Measurements from ENCODE around the gene RPS15.

The RPS15 gene

GRCh38 chr19:1460033-1460995 lies 22.1 kb downstream of the RPS15 start:
- TF ChIP-seq, protein P1, sequence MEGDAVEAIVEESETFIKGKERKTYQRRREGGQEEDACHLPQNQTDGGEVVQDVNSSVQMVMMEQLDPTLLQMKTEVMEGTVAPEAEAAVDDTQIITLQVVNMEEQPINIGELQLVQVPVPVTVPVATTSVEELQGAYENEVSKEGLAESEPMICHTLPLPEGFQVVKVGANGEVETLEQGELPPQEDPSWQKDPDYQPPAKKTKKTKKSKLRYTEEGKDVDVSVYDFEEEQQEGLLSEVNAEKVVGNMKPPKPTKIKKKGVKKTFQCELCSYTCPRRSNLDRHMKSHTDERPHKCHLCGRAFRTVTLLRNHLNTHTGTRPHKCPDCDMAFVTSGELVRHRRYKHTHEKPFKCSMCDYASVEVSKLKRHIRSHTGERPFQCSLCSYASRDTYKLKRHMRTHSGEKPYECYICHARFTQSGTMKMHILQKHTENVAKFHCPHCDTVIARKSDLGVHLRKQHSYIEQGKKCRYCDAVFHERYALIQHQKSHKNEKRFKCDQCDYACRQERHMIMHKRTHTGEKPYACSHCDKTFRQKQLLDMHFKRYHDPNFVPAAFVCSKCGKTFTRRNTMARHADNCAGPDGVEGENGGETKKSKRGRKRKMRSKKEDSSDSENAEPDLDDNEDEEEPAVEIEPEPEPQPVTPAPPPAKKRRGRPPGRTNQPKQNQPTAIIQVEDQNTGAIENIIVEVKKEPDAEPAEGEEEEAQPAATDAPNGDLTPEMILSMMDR (conservative IDR thresholded peaks at IDR 0.05; ENCODE audit: low read depth, low read length): no peak
- no peaks in the 10 kb centered on the region for H4K20me1 ChIP-seq (ENCODE audit: insufficient read depth)

GRCh38 chr19:1461862-1462261 lies 23.7 kb downstream of the RPS15 start:
- no peaks in the 10 kb centered on the region for H3K36me3 ChIP-seq (ENCODE audit: insufficient read depth)
- no peak overlapping the region for H3K9ac ChIP-seq
- no peaks in the 10 kb centered on the region for H3K79me2 ChIP-seq (ENCODE audit: insufficient read depth, low read depth)
- no peak overlapping the region for H3K4me2 ChIP-seq
- no peak overlapping the region for H3K4me3 ChIP-seq (IDR thresholded peaks at IDR 0.05; ENCODE audit: insufficient read depth, low read depth, low read length)
- TF ChIP-seq, protein P1 (conservative IDR thresholded peaks at IDR 0.05; ENCODE audit: low read depth, low read length): no peak
- H4K20me1 ChIP-seq (ENCODE audit: insufficient read depth): no peaks in the 10 kb centered on the region
- H2AFZ ChIP-seq (ENCODE audit: low read depth): no peak overlapping the region
- peaks cover 43% of the 10 kb centered on the region for H3K27me3 ChIP-seq (ENCODE audit: insufficient read depth, low read depth)
- H3K27ac ChIP-seq: no peak overlapping the region
- no peaks in the 10 kb centered on the region for H3K4me1 ChIP-seq (ENCODE audit: low read depth, poor library complexity, severe bottlenecking)

More at GRCh38 chr19:1460033-1460995, 22.1 kb downstream of the RPS15 start:
- no peaks in the 10 kb centered on the region for H3K79me2 ChIP-seq (ENCODE audit: insufficient read depth, low read depth)
- H3K9ac ChIP-seq: no peak overlapping the region
- no peaks in the 10 kb centered on the region for H3K36me3 ChIP-seq (ENCODE audit: insufficient read depth)
- H3K27me3 ChIP-seq (ENCODE audit: insufficient read depth, low read depth): peaks cover 49% of the 10 kb centered on the region
- peaks cover 3% of the 10 kb centered on the region for H3K4me1 ChIP-seq (ENCODE audit: low read depth, poor library complexity, severe bottlenecking)
- H3K4me3 ChIP-seq (IDR thresholded peaks at IDR 0.05; ENCODE audit: insufficient read depth, low read depth, low read length): no peak overlapping the region
- H3K4me2 ChIP-seq: no peak overlapping the region
- no peak overlapping the region for H3K27ac ChIP-seq
- no peak overlapping the region for H2AFZ ChIP-seq (ENCODE audit: low read depth)

DNA sequence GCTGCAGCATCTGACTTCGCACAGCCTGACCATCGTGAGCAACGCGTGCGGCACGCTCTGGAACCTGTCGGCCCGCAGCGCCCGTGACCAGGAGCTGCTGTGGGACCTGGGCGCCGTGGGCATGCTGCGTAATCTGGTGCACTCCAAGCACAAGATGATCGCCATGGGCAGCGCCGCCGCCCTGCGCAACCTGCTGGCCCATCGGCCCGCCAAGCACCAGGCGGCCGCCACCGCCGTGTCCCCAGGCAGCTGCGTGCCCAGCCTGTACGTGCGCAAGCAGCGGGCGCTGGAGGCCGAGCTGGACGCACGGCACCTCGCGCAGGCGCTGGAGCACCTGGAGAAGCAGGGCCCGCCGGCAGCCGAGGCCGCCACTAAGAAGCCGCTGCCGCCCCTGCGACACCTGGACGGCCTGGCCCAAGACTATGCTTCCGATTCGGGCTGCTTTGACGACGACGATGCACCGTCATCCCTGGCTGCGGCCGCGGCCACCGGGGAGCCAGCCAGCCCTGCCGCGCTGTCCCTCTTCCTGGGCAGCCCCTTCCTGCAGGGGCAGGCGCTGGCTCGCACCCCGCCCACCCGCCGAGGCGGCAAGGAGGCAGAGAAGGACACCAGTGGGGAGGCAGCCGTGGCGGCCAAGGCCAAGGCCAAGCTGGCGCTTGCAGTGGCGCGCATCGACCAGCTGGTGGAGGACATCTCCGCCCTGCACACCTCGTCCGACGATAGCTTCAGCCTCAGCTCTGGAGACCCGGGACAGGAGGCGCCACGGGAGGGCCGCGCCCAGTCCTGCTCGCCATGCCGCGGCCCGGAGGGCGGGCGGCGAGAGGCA lies 27.2 kb downstream of the RPS15 start:
- no peak overlapping the region for H3K4me3 ChIP-seq (IDR thresholded peaks at IDR 0.05; ENCODE audit: insufficient read depth, low read depth, low read length)
- no peak overlapping the region for H3K4me2 ChIP-seq

GRCh38 chr19:1466018-1466460 lies 27.8 kb downstream of the RPS15 start:
- Histone ChIP-seq H3K4me2 (no peak overlapping the region), H3K36me3 (ENCODE audit: insufficient read depth) (no peaks in the 10 kb centered on the region), H3K27ac (no peak overlapping the region), H3K9ac (no peak overlapping the region), H4K20me1 (ENCODE audit: insufficient read depth) (no peaks in the 10 kb centered on the region), H3K4me3 (IDR thresholded peaks at IDR 0.05; ENCODE audit: insufficient read depth, low read depth, low read length) (no peak overlapping the region), H2AFZ (ENCODE audit: low read depth) (no peak overlapping the region), H3K79me2 (ENCODE audit: insufficient read depth, low read depth) (no peaks in the 10 kb centered on the region), H3K27me3 (ENCODE audit: insufficient read depth, low read depth) (peaks cover 5% of the 10 kb centered on the region), H3K4me1 (ENCODE audit: low read depth, poor library complexity, severe bottlenecking) (peaks cover 5% of the 10 kb centered on the region)
- TF ChIP-seq, protein P1 (conservative IDR thresholded peaks at IDR 0.05; ENCODE audit: low read depth, low read length): no peak

More for the DNA sequence above, 27.2 kb downstream of the RPS15 start:
- no peak overlapping the region for H3K27ac ChIP-seq
- no peaks in the 10 kb centered on the region for H4K20me1 ChIP-seq (ENCODE audit: insufficient read depth)
- H3K4me1 ChIP-seq (ENCODE audit: low read depth, poor library complexity, severe bottlenecking): no peaks in the 10 kb centered on the region
- no peak overlapping the region for H2AFZ ChIP-seq (ENCODE audit: low read depth)
- no peak overlapping the region for H3K9ac ChIP-seq
- H3K36me3 ChIP-seq (ENCODE audit: insufficient read depth): no peaks in the 10 kb centered on the region
- TF ChIP-seq, protein P1 (conservative IDR thresholded peaks at IDR 0.05; ENCODE audit: low read depth, low read length): no peak
- no peaks in the 10 kb centered on the region for H3K79me2 ChIP-seq (ENCODE audit: insufficient read depth, low read depth)
- peaks cover 11% of the 10 kb centered on the region for H3K27me3 ChIP-seq (ENCODE audit: insufficient read depth, low read depth)

Measured in KMS-11 (cell line).